HUES64 (cell line): ENCODE data around the gene FN3KRP.
"Not testable (repeated sequence)": the region's sequence is repeated elsewhere in the genome, so short reads cannot be mapped to it uniquely, and the experiment has no call there.

Source experiments
- H3K27ac ChIP-seq: 2 replicates; pipeline ENCODE4 v1.7.0; 2013; ENCODE audit warnings: low read depth, low read length, inconsistent platforms
- H3K27me3 ChIP-seq: 2 replicates; pipeline ENCODE4 v1.6.1; 2013; ENCODE audit warnings: mild to moderate bottlenecking, low read length; ENCODE audit not compliant: insufficient read depth
- H3K36me3 ChIP-seq: 2 replicates; pipeline ENCODE4 v1.6.1; 2013; ENCODE audit warnings: mild to moderate bottlenecking, low read length; ENCODE audit not compliant: insufficient read depth
- H3K4me1 ChIP-seq: 2 replicates; pipeline ENCODE4 v1.6.1; 2013; ENCODE audit warnings: mild to moderate bottlenecking, low read length, moderate library complexity; ENCODE audit not compliant: insufficient read depth
- H3K4me3 ChIP-seq: 2 replicates; pipeline ENCODE4 v1.5.1; 2013; ENCODE audit warnings: mild to moderate bottlenecking, low read length, moderate library complexity
- H3K9ac ChIP-seq: 2 replicates; pipeline ENCODE4 v1.6.1; 2013; ENCODE audit warnings: mild to moderate bottlenecking, low read depth, low read length
- H3K9me3 ChIP-seq: 2 replicates; pipeline ENCODE4 v1.6.1; 2013; ENCODE audit warnings: low read depth, low read length; ENCODE audit not compliant: insufficient read depth
- WGBS: fragments of 150-250, 120-280 bp; methylation state at CpG from one replicate; pipeline ENCODE4 v1.1.7; 2013; ENCODE audit warnings: missing lambda C conversion rate; 5-methylcytosine and 5-hydroxymethylcytosine counted together

Gene FN3KRP

GRCh38 chr17:82751571-82752370 lies 35.3 kb downstream of the FN3KRP start, which contains the start of gene TBCD:
Gene TBCD, plus strand, starts transcription at chr17:82752065. Its CDS starts 129 bp downstream, at chr17:82752194.
- Histone ChIP-seq H3K9me3 (no peaks in the 10 kb centered on the region), H3K9ac (peak within 1 kb of the TSS; percentile 87), H3K36me3 (peaks cover 15% of the 10 kb centered on the region), H3K4me3 (peak within 1 kb of the TSS; percentile 98), H3K27ac (peak within 1 kb of the TSS; percentile 80), H3K4me1 (peaks cover 25% of the 10 kb centered on the region), H3K27me3 (no peaks in the 10 kb centered on the region)
- under 1% methylated on average over 98 of the region's 114 CpGs for WGBS

- under 1% methylated on average over 71 of the region's 72 CpGs for WGBS
- peak overlapping the region; percentile 98 for H3K4me3 ChIP-seq
- peaks cover 25% of the 10 kb centered on the region for H3K4me1 ChIP-seq
- H3K9ac ChIP-seq, result peak overlapping the region; percentile 87
- no peak overlapping the region for H3K27ac ChIP-seq
- H3K9me3 ChIP-seq, result no peaks in the 10 kb centered on the region
- H3K27me3 ChIP-seq, result no peaks in the 10 kb centered on the region
- H3K36me3 ChIP-seq, result peaks cover 21% of the 10 kb centered on the region
Measured at GRCh38 chr17:82752371-82753200, 36.1 kb downstream of the FN3KRP start.

GRCh38 chr17:82753201-82753464 lies 36.6 kb downstream of the FN3KRP start:
- Histone ChIP-seq H3K27me3 (no peaks in the 10 kb centered on the region), H3K9ac (peak overlapping the region; percentile 87; the same call in 1 of the 2 replicates), H3K9me3 (no peaks in the 10 kb centered on the region), H3K36me3 (peaks cover 24% of the 10 kb centered on the region), H3K27ac (no peak overlapping the region), H3K4me1 (peaks cover 25% of the 10 kb centered on the region), H3K4me3 (peak overlapping the region; percentile 98)
- WGBS, result 50% methylated on average over 8 of the region's 8 CpGs

- peak overlapping the region; percentile 98 for H3K4me3 ChIP-seq
- H3K9me3 ChIP-seq, result no peaks in the 10 kb centered on the region
- no peaks in the 10 kb centered on the region for H3K27me3 ChIP-seq
- peak overlapping the region; percentile 80; the same call in 1 of the 2 replicates for H3K27ac ChIP-seq
- H3K36me3 ChIP-seq, result peaks cover 15% of the 10 kb centered on the region
- 47% methylated on average over 19 of the region's 19 CpGs for WGBS
- peak overlapping the region; percentile 16; the same call in 1 of the 2 replicates for H3K9ac ChIP-seq
- H3K4me1 ChIP-seq, result peaks cover 25% of the 10 kb centered on the region
Measured at GRCh38 chr17:82754297-82755208, 38.0 kb downstream of the FN3KRP start.

GRCh38 chr17:82756166-82756565 lies 39.7 kb downstream of the FN3KRP start:
- Histone ChIP-seq H3K4me1 (peaks cover 25% of the 10 kb centered on the region), H3K27me3 (no peaks in the 10 kb centered on the region), H3K9ac (no peak overlapping the region), H3K9me3 (no peaks in the 10 kb centered on the region), H3K36me3 (peaks cover 26% of the 10 kb centered on the region), H3K4me3 (no peak overlapping the region), H3K27ac (no peak overlapping the region)
- WGBS, result 96% methylated on average over 7 of the region's 7 CpGs

GRCh38 chr17:82765371-82765770 lies 48.9 kb downstream of the FN3KRP start:
- no peak overlapping the region for H3K4me3 ChIP-seq
- no peak overlapping the region for H3K27ac ChIP-seq
- H3K9ac ChIP-seq, result no peak overlapping the region
- no peaks in the 10 kb centered on the region for H3K27me3 ChIP-seq
- H3K9me3 ChIP-seq, result no peaks in the 10 kb centered on the region
- H3K4me1 ChIP-seq, result no peaks in the 10 kb centered on the region
- peaks cover 74% of the 10 kb centered on the region for H3K36me3 ChIP-seq
- WGBS, result 94% methylated on average over 13 of the region's 13 CpGs

DNA sequence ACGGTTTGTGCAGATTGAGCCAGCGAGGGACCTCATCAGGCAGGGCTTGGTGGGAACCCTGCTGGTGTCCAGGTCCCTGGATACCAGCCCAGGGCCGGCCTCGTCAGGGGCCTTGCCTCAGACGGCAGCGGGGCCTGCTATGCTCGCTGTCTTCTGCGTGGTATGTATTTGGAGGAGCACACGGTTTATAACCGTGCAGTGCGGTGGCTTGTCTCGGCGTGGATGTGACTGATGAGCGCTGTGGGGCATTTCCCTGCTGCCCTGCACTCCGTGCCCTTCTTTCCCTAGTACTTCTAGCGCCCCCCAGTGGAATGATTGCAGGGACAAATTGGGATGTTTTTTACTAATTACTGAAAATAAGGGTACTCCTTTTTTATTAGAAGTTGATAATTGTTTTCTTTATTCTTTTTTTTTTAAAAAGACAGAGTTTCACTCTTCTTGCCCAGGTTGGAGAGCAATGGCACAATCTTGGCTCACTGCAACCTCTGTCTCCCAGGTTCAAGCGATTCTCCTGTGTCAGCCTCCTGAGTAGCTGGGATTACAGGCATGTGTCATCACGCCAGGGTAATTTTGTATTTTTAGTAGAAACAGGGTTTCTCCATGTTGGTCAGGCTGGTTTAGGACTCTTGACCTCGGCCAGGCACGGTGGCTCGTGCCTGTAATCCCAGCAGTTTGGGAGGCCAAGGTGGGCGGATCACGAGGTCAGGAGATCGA lies 50.7 kb downstream of the FN3KRP start:
- no peak overlapping the region for H3K9ac ChIP-seq
- no peaks in the 10 kb centered on the region for H3K9me3 ChIP-seq
- peaks cover 81% of the 10 kb centered on the region for H3K36me3 ChIP-seq
- H3K4me1 ChIP-seq, result no peaks in the 10 kb centered on the region
- 86% methylated on average over 23 of the region's 24 CpGs for WGBS
- H3K4me3 ChIP-seq, result no peak overlapping the region
- H3K27me3 ChIP-seq, result no peaks in the 10 kb centered on the region
- no peak overlapping the region for H3K27ac ChIP-seq

- 95% methylated on average over 7 of the region's 7 CpGs for WGBS
- no peak overlapping the region for H3K27ac ChIP-seq
- peaks cover 81% of the 10 kb centered on the region for H3K36me3 ChIP-seq
- H3K9ac ChIP-seq, result no peak overlapping the region
- H3K27me3 ChIP-seq, result no peaks in the 10 kb centered on the region
- no peaks in the 10 kb centered on the region for H3K4me1 ChIP-seq
- no peaks in the 10 kb centered on the region for H3K9me3 ChIP-seq
- no peak overlapping the region for H3K4me3 ChIP-seq
Measured at GRCh38 chr17:82769041-82769440, 52.5 kb downstream of the FN3KRP start.

- H3K9ac ChIP-seq, result no peak overlapping the region
- H3K4me1 ChIP-seq, result no peaks in the 10 kb centered on the region
- no peaks in the 10 kb centered on the region for H3K9me3 ChIP-seq
- no peak overlapping the region for H3K4me3 ChIP-seq
- H3K36me3 ChIP-seq, result peaks cover 73% of the 10 kb centered on the region
- WGBS, result 95% methylated on average over 3 of the region's 3 CpGs
- H3K27ac ChIP-seq, result no peak overlapping the region
- no peaks in the 10 kb centered on the region for H3K27me3 ChIP-seq
Measured at GRCh38 chr17:82772026-82772425, 55.5 kb downstream of the FN3KRP start.

- not testable (repeated sequence) for H3K27me3 ChIP-seq, H3K4me3 ChIP-seq, H3K27ac ChIP-seq, H3K9me3 ChIP-seq, H3K9ac ChIP-seq, H3K4me1 ChIP-seq
- H3K36me3 ChIP-seq, result peaks cover 56% of the 10 kb centered on the region
- WGBS, result 91% methylated on average over 19 of the region's 19 CpGs
Measured at GRCh38 chr17:82774456-82774855, 58.0 kb downstream of the FN3KRP start.
